ENCODE results near the gene PHOX2A.
"Not testable (repeated sequence)": the region's sequence is repeated elsewhere in the genome, so short reads cannot be mapped to it uniquely, and the experiment has no call there.

The PHOX2A gene

GRCh38 chr11:72202571-72202970 lies 41.4 kb downstream of the PHOX2A start:
- H3K27me3 Mint-ChIP-seq, result no peaks in the 10 kb centered on the region
- H3K36me3 Mint-ChIP-seq (ENCODE audit: low read depth), result no peaks in the 10 kb centered on the region
- no peaks in the 10 kb centered on the region for H3K4me1 Mint-ChIP-seq (ENCODE audit: low read depth)
- no peak overlapping the region for H3K4me3 Mint-ChIP-seq
- H3K9me3 Mint-ChIP-seq, result no peaks in the 10 kb centered on the region
- no peak overlapping the region for H3K27ac Mint-ChIP-seq

- not testable (repeated sequence) for H3K9me3 Mint-ChIP-seq; H3K27me3 Mint-ChIP-seq; H3K27ac Mint-ChIP-seq; H3K4me1 Mint-ChIP-seq (ENCODE audit: low read depth); H3K4me3 Mint-ChIP-seq; H3K36me3 Mint-ChIP-seq (ENCODE audit: low read depth)
Measured at GRCh38 chr11:72201445-72201844, 42.5 kb downstream of the PHOX2A start.

GRCh38 chr11:72195518-72196270 lies 48.3 kb downstream of the PHOX2A start:
- no peaks in the 10 kb centered on the region for H3K9me3 Mint-ChIP-seq
- H3K27ac Mint-ChIP-seq, result no peak overlapping the region
- no peaks in the 10 kb centered on the region for H3K27me3 Mint-ChIP-seq
- no peaks in the 10 kb centered on the region for H3K4me1 Mint-ChIP-seq (ENCODE audit: low read depth)
- no peak overlapping the region for H3K4me3 Mint-ChIP-seq
- no peaks in the 10 kb centered on the region for H3K36me3 Mint-ChIP-seq (ENCODE audit: low read depth)

- H3K4me1 Mint-ChIP-seq (ENCODE audit: low read depth), result no peaks in the 10 kb centered on the region
- no peak within 1 kb of the TSS for H3K4me3 Mint-ChIP-seq
- H3K36me3 Mint-ChIP-seq (ENCODE audit: low read depth), result no peaks in the 10 kb centered on the region
- H3K27me3 Mint-ChIP-seq, result no peaks in the 10 kb centered on the region
- no peaks in the 10 kb centered on the region for H3K9me3 Mint-ChIP-seq
- no peak within 1 kb of the TSS for H3K27ac Mint-ChIP-seq
Measured at GRCh38 chr11:72191961-72192381, 52.0 kb downstream of the PHOX2A start, which contains the start of gene FOLR1. FOLR1 (plus strand) TSS chr11:72192140; CDS start chr11:72192174, 34 bp downstream.

- Mint-ChIP-seq H3K27me3 (no peaks in the 10 kb centered on the region), H3K4me3 (no peak overlapping the region), H3K9me3 (no peaks in the 10 kb centered on the region), H3K4me1 (ENCODE audit: low read depth) (no peaks in the 10 kb centered on the region), H3K36me3 (ENCODE audit: low read depth) (no peaks in the 10 kb centered on the region), H3K27ac (no peak overlapping the region)
Measured at GRCh38 chr11:72190631-72191071, 53.3 kb downstream of the PHOX2A start.

GRCh38 chr11:72189455-72190250 lies 54.3 kb downstream of the PHOX2A start:
- no peak overlapping the region for H3K4me3 Mint-ChIP-seq
- no peaks in the 10 kb centered on the region for H3K4me1 Mint-ChIP-seq (ENCODE audit: low read depth)
- H3K36me3 Mint-ChIP-seq (ENCODE audit: low read depth), result no peaks in the 10 kb centered on the region
- no peaks in the 10 kb centered on the region for H3K9me3 Mint-ChIP-seq
- no peak overlapping the region for H3K27ac Mint-ChIP-seq
- H3K27me3 Mint-ChIP-seq, result no peaks in the 10 kb centered on the region

All from stimulated activated naive CD8-positive, alpha-beta T cell treated with anti-CD3 and anti-CD28 coated beads, Interleukin-15, Interleukin-2, amounts not matched to agents 100 ng/mL and 50 ng/mL, for 24 hours (primary cell).